Hepatic stellate cell (primary cell): Measurements from ENCODE around the gene PYGO2.
"Not testable (repeated sequence)": the region's sequence is repeated elsewhere in the genome, so short reads cannot be mapped to it uniquely, and the experiment has no call there.

Experiments
- DNase-seq: peaks from one replicate; pipeline ENCODE4 v3.0.0; 2011; ENCODE audit warnings: low spot score

The PYGO2 gene

GRCh38 chr1:154978360-154978759, 16.8 kb upstream of the PYGO2 start:
- DNase-seq: no peak

- not testable (repeated sequence) for DNase-seq
Observed at GRCh38 chr1:154977762-154978161, 16.2 kb upstream of the PYGO2 start.

- peak; percentile 48 for DNase-seq
Observed at GRCh38 chr1:154975409-154976059, 14.0 kb upstream of the PYGO2 start.

- DNase-seq: peak; percentile 86
Observed at GRCh38 chr1:154974808-154975408, 13.3 kb upstream of the PYGO2 start.

GRCh38 chr1:154974102-154974807, 12.7 kb upstream of the PYGO2 start, which contains the start of gene CKS1B:
Gene CKS1B (plus strand): TSS chr1:154974681. CDS start chr1:154974746, 65 bp downstream.
- DNase-seq: peak; percentile 98

- peak; percentile 78 for DNase-seq
Observed at GRCh38 chr1:154973344-154974101, 11.9 kb upstream of the PYGO2 start.

GRCh38 chr1:154972517-154973343, 11.1 kb upstream of the PYGO2 start:
- peak; percentile 91 for DNase-seq

- no peak for DNase-seq
Observed at GRCh38 chr1:154972213-154972516, 10.6 kb upstream of the PYGO2 start.

- no peak for DNase-seq
Observed at GRCh38 chr1:154971341-154971998, 9.9 kb upstream of the PYGO2 start.

GRCh38 chr1:154970631-154971340, 9.2 kb upstream of the PYGO2 start, which contains the start of gene SHC1:
Gene SHC1 (minus strand): TSS chr1:154970747. CDS start chr1:154970526, 221 bp downstream.
- peak; percentile 95 for DNase-seq

- DNase-seq: no peak
Observed at GRCh38 chr1:154969860-154970452, 8.4 kb upstream of the PYGO2 start.

GRCh38 chr1:154969246-154969645, 7.7 kb upstream of the PYGO2 start:
- DNase-seq: no peak

GRCh38 chr1:154968731-154969130, 7.1 kb upstream of the PYGO2 start:
- DNase-seq: no peak

GRCh38 chr1:154967331-154967950, 5.9 kb upstream of the PYGO2 start:
- no peak for DNase-seq

GRCh38 chr1:154966111-154966510, 4.5 kb upstream of the PYGO2 start:
- DNase-seq: no peak

- DNase-seq: no peak
Observed at GRCh38 chr1:154964359-154964758, 2.8 kb upstream of the PYGO2 start.

- no peak for DNase-seq
Observed at GRCh38 chr1:154963643-154964042, 2.1 kb upstream of the PYGO2 start.

GRCh38 chr1:154962795-154963330, 1.3 kb upstream of the PYGO2 start:
- DNase-seq: no peak

- no peak for DNase-seq
Observed at GRCh38 chr1:154962156-154962749, 671 bp upstream of the PYGO2 start.
